GM12874 (cell line): ENCODE data around the gene CXCR6.

Experiments used
- CTCF ChIP-seq: IDR thresholded peaks from 2 replicates; pipeline ENCODE4 v1.5.1; 2011; ENCODE audit warnings: low read depth, mild to moderate bottlenecking, control low read depth, low read length, moderate library complexity; ENCODE audit not compliant: insufficient read depth

CXCR6 gene

GRCh38 chr3:45980229-45980813 lies 37.1 kb downstream of the CXCR6 start:
- no peak for TF ChIP-seq CTCF

- no peak for TF ChIP-seq CTCF
These were observed 37.6 kb downstream of the CXCR6 start for GRCh38 chr3:45980819-45981218.

- TF ChIP-seq CTCF = no peak
These were observed 38.2 kb downstream of the CXCR6 start for GRCh38 chr3:45981346-45982074.

GRCh38 chr3:45983770-45984169 lies 40.5 kb downstream of the CXCR6 start:
- TF ChIP-seq CTCF = no peak

GRCh38 chr3:45984331-45985312 lies 41.4 kb downstream of the CXCR6 start:
- TF ChIP-seq CTCF = no peak

- no peak for TF ChIP-seq CTCF
These were observed 42.5 kb downstream of the CXCR6 start for GRCh38 chr3:45985532-45986302.
